ENCODE measurements around the gene KIF5A. TPM values are rescaled to one million over a fixed set of nuclear protein-coding genes. Genes with fewer than 3 reads are reported as not detected.

The KIF5A gene
- total RNA-seq, 4 donors from 2014 or later: 0.15 to 0.22 (median 0.19) TPM; not detected in 1

GRCh38 chr12:57528176-57528575 is 21.7 kb upstream of the KIF5A start:
- no peak for TF ChIP-seq POLR2A (IDR thresholded peaks at IDR 0.05)
- no peak for TF ChIP-seq CTCF (IDR thresholded peaks at IDR 0.05)
- DNase-seq: no peak
- intact Hi-C loops (cut with DNase I): no loop called here
- 95 to 98% methylated on average over 5 to 6 of the region's 12 CpGs for WGBS, 2 donors
- Histone ChIP-seq H3K4me1 (peaks cover 12 to 39% (median 22%) of the 10 kb centered on the region in 3 donors), H3K4me3 (no peak overlapping the region), H3K36me3 (peaks cover 44 to 93% (median 73%) of the 10 kb centered on the region in 3 donors), H3K27ac (no peak overlapping the region), H3K27me3 (no peaks in the 10 kb centered on the region), H3K9me3 (no peaks in the 10 kb centered on the region)

- H3K9me3 ChIP-seq: no peaks in the 10 kb centered on the region
- WGBS, 2 donors: 58 to 84% methylated on average over 3 to 8 of the region's 10 CpGs
- H3K4me3 ChIP-seq: no peak overlapping the region
- intact Hi-C loops (cut with DNase I): no loop called here
- H3K27ac ChIP-seq: no peak overlapping the region
- DNase-seq: no peak
- peaks cover 4 to 30% (median 16%) of the 10 kb centered on the region in 3 donors for H3K4me1 ChIP-seq
- H3K36me3 ChIP-seq: peaks cover 44 to 100% (median 79%) of the 10 kb centered on the region in 3 donors
- TF ChIP-seq CTCF (IDR thresholded peaks at IDR 0.05): no peak
- TF ChIP-seq POLR2A (IDR thresholded peaks at IDR 0.05): no peak
- no peaks in the 10 kb centered on the region for H3K27me3 ChIP-seq
These were observed 20.9 kb upstream of the KIF5A start for GRCh38 chr12:57528831-57529555.

- peaks cover 50 to 100% (median 82%) of the 10 kb centered on the region in 3 donors for H3K36me3 ChIP-seq
These were observed 20.0 kb upstream of the KIF5A start for GRCh38 chr12:57529831-57530230.

GRCh38 chr12:57530396-57531142 is 19.3 kb upstream of the KIF5A start:
- WGBS, 2 donors: 70 to 76% methylated on average over 5 of the region's 5 CpGs
- no peak for TF ChIP-seq CTCF (IDR thresholded peaks at IDR 0.05)
- TF ChIP-seq POLR2A (IDR thresholded peaks at IDR 0.05): no peak
- H3K4me1 ChIP-seq: peaks cover 0 to 15% (median 0%) of the 10 kb centered on the region in 3 donors
- intact Hi-C loops (cut with DNase I): no loop called here
- H3K36me3 ChIP-seq: peaks cover 43 to 100% (median 81%) of the 10 kb centered on the region in 3 donors
- H3K4me3 ChIP-seq: no peak overlapping the region
- no peak for DNase-seq
- H3K9me3 ChIP-seq: no peaks in the 10 kb centered on the region
- no peaks in the 10 kb centered on the region for H3K27me3 ChIP-seq
- no peak overlapping the region for H3K27ac ChIP-seq

More at GRCh38 chr12:57529831-57530230, 20.0 kb upstream of the KIF5A start:
- no peak overlapping the region for H3K4me3 ChIP-seq
- H3K9me3 ChIP-seq: no peaks in the 10 kb centered on the region
- no peaks in the 10 kb centered on the region for H3K27me3 ChIP-seq
- WGBS, 2 donors: 57 to 66% methylated on average over 6 of the region's 6 CpGs
- TF ChIP-seq CTCF (IDR thresholded peaks at IDR 0.05) (no peak), POLR2A (IDR thresholded peaks at IDR 0.05) (no peak)
- peaks cover 0 to 22% (median 7%) of the 10 kb centered on the region in 3 donors for H3K4me1 ChIP-seq
- no peak overlapping the region for H3K27ac ChIP-seq
- intact Hi-C loops (cut with DNase I): no loop called here
- no peak for DNase-seq

- H3K9me3 ChIP-seq: no peaks in the 10 kb centered on the region
These were observed 18.0 kb upstream of the KIF5A start for GRCh38 chr12:57531836-57532235.

More at GRCh38 chr12:57531836-57532235, 18.0 kb upstream of the KIF5A start:
- no peaks in the 10 kb centered on the region for H3K27me3 ChIP-seq
- H3K4me1 ChIP-seq: peaks cover 0 to 2% (median 0%) of the 10 kb centered on the region in 3 donors
- no peak overlapping the region for H3K4me3 ChIP-seq
- intact Hi-C loops (cut with DNase I): no loop called here
- H3K27ac ChIP-seq: no peak overlapping the region
- no peak for DNase-seq
- WGBS, 2 donors: 40 to 43% methylated on average over 1 of the region's 1 CpG
- H3K36me3 ChIP-seq: peaks cover 32 to 98% (median 73%) of the 10 kb centered on the region in 3 donors
- no peak for TF ChIP-seq CTCF (IDR thresholded peaks at IDR 0.05)
- TF ChIP-seq POLR2A (IDR thresholded peaks at IDR 0.05): no peak
